GM12801 (cell line): ENCODE data around the gene B4GALT6.

Experiments
- TF ChIP-seq, protein P1 (sequence below): IDR thresholded peaks from one replicate; pipeline ENCODE4 v1.5.1; 2011; ENCODE audit warnings: control low read depth; ENCODE audit not compliant: insufficient read length; ENCODE audit errors: extremely low read depth

The B4GALT6 gene

DNA sequence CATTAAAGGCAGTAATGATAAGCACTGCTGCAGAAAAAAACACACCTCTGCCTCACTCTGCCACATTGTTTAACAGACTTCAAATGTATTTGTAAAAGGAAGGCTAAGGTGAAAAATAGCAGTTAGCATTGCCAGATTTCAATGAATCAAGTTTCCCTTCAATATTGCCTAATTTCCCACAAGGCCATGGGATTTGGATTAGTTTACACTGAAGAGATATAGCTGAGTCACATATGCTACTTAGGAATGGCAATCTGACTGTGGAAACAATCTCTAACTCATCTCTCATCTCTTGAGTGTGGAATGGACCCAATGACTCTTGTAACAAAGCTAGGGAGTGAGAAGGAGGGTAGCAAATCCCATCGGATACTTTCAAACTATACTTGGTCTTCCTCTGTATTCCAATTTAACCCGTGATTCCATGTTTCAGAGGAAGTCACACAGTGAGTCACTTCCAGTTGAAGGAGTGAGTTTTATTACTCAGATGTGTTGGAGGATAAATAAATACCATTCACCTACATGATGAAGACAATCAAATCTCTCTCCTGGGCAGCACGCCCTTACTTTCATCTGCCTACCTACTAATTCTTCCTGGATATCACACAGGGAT is 5.1 kb downstream of the B4GALT6 start:
- TF ChIP-seq, protein P1, sequence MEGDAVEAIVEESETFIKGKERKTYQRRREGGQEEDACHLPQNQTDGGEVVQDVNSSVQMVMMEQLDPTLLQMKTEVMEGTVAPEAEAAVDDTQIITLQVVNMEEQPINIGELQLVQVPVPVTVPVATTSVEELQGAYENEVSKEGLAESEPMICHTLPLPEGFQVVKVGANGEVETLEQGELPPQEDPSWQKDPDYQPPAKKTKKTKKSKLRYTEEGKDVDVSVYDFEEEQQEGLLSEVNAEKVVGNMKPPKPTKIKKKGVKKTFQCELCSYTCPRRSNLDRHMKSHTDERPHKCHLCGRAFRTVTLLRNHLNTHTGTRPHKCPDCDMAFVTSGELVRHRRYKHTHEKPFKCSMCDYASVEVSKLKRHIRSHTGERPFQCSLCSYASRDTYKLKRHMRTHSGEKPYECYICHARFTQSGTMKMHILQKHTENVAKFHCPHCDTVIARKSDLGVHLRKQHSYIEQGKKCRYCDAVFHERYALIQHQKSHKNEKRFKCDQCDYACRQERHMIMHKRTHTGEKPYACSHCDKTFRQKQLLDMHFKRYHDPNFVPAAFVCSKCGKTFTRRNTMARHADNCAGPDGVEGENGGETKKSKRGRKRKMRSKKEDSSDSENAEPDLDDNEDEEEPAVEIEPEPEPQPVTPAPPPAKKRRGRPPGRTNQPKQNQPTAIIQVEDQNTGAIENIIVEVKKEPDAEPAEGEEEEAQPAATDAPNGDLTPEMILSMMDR = no peak

DNA sequence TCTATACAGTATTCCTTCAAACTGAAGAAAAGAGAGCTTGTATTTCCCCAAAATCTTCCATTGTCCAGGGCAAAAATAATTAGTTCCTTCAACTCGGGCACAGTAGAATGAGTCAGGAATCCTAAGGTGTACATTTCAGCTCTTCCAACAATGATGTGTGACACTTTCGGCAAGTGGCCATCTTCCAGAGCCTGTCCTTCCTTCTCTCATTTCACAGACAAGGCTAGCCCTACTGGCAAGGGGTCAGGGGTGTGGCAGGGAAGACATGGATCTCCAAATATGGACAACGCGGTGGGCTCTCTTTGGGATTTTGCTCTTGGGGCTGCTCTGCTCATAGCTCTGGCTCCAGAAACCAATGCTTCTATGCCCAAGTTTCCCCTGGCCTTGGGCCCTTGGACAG is 6.0 kb downstream of the B4GALT6 start:
- TF ChIP-seq, protein P1 = no peak

DNA sequence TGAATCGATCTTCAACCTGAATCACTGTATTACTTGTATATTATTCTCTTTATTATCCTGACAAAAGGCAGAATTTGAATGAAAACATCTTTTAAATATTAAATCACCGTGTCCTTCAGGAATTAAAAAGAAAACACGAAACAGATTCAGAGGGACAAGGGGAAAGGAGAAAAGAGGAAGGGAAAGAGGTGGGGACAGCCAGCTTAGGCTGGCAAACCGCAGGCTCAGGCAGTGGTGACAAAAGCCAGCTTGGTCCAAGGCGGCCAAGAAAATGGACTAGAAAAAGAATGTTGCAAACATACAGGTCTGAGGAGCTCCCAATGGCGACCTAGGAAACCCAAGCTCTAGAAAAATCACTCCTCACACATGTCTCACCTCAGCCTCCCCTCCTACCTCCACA is 6.8 kb downstream of the B4GALT6 start:
- TF ChIP-seq, protein P1 = no peak

DNA sequence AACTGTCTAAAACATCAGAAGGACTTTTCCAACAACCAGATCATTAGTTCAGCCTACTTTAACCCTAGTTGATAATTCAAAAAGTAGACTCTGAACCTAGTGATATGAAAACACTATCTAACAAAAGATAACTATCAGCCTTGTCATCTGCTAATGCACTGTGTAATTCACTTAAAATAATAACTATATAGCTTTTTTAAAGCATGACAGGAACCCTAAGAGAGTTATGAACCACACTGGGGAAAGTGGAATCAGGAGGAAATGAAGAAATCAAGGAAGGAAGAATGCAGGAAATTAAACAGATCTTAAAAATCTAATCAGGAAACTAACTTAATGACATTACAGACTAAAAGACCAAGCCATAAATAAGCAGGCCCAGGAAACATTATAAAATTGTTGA is 9.0 kb downstream of the B4GALT6 start:
- TF ChIP-seq, protein P1 = no peak

DNA sequence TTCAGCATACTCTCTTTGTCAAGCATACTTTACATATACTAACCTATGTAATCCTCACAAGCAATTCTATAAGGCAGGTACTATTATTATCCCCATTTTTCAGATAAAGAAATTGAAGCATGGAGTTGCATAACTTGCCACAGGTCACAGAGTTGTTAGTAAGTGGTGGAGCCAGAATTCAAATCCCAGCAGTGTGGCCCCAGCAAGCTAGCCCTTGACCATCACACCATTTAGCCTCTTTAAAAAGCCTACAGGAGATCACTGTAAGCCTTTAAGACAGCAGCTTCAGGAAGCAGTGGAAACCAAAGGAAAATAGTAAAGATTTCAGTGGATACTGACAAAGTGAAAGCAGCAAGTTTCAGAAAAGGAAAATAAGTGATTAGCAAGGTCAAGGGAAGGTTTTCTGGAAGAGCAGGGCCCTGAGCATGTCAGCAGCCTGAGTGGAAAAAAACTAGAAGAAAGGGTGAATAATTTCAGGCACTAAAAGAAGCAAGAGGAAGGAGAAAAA is 11.7 kb downstream of the B4GALT6 start:
- TF ChIP-seq, protein P1 = no peak

DNA sequence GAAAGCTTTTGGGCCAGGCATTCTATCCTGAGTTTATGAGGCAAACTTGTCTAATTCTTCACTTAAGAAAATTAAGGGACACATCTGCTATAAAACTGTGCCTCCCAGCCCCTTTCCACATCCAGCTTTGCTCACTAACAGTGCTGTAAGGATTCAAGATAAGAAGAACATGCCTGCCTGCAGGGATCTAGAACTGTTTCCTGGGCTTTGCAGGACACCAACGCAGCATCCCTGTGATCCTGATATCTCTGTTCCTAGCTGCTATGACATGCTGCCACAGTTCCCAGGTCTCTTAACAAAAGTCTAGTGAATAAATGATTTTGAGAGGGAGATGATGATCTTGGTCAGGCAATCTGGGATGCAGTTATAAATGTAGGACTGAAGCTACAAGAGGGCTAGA is 12.4 kb downstream of the B4GALT6 start:
- TF ChIP-seq, protein P1 = no peak

DNA sequence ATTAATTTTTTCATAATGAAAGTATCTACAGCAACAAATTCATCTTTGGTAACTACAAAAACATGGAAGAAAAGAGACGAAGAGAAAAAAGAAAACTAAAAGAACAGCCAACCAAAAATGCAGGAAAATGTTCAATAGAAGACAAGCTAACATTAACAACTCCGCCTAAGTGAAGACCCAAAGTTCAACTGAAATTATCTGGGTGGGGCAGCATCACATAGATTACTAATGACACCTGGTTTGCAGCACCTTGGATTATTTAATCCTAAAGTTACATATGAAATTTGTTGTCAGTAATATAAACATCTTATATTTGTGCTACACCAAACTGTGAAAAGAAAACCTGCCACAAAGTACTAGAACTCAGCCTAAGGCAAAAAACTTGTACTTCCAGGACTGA is 14.8 kb downstream of the B4GALT6 start:
- TF ChIP-seq, protein P1 = no peak
